T-helper 2 cell (primary cell): ENCODE results near the gene ZNF569.
A peak's percentile ranks its signal among the peaks of the same experiment; 100 is the strongest.
"Not testable (repeated sequence)": the region's sequence is repeated elsewhere in the genome, so short reads cannot be mapped to it uniquely, and the experiment has no call there.

Experiments
- DNase-seq, 5 experiments: peaks; one replicate each; pipeline versions ENCODE4 v3.0.0 to v3.0.0-alpha.2; 2012 to 2022

The ZNF569 gene

DNA sequence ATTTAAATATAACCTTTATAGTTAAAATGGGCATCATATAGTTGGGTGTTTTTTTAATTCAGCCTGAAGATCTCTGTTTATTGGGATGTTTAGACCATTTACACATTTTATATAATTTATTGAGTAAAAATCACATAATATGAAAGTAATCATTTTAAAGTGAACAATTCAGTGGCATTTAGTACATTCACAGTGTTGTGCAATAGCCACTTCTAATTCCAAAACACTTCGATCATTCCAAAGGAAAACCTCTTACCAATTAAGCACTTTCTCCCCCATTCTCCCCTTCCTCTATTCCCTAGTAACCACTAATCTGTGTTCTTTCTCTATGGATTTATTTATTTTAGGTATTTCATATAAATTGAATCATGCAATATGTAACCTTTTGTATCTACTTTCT is 66.2 kb downstream of the ZNF569 start:
- DNase-seq = no peak

DNA sequence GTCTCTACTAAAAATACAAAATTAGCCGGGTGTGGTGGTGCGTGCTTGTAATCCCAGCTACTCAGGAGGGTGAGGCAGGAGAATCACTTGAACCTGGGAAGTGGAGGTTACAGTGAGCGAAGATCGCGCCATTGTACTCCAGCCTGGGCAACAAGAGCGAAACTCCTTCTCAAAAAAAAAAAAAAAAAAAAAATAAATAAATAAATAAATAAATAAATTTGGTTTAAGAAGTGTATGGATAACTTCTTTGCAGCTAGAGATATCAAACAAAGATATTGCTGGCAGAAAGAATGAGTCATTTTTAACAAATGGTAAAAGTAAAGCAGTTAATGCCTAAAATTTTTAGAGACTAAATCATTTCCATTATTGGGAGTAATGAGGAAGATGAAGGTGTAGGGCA is 75.8 kb downstream of the ZNF569 start:
- DNase-seq = not testable (repeated sequence)

DNA sequence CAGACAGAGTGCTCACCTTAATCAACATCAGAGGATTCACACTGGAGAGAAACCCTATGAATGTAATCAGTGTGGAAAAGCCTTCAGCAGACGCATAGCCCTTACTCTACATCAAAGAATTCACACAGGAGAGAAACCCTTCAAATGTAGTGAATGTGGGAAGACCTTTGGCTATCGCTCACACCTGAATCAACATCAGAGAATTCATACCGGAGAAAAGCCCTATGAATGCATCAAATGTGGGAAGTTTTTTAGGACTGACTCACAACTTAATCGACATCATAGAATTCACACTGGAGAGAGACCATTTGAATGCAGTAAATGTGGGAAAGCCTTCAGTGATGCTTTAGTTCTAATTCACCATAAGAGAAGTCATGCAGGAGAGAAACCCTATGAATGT is 78.0 kb downstream of the ZNF569 start:
- no peak for DNase-seq

DNA sequence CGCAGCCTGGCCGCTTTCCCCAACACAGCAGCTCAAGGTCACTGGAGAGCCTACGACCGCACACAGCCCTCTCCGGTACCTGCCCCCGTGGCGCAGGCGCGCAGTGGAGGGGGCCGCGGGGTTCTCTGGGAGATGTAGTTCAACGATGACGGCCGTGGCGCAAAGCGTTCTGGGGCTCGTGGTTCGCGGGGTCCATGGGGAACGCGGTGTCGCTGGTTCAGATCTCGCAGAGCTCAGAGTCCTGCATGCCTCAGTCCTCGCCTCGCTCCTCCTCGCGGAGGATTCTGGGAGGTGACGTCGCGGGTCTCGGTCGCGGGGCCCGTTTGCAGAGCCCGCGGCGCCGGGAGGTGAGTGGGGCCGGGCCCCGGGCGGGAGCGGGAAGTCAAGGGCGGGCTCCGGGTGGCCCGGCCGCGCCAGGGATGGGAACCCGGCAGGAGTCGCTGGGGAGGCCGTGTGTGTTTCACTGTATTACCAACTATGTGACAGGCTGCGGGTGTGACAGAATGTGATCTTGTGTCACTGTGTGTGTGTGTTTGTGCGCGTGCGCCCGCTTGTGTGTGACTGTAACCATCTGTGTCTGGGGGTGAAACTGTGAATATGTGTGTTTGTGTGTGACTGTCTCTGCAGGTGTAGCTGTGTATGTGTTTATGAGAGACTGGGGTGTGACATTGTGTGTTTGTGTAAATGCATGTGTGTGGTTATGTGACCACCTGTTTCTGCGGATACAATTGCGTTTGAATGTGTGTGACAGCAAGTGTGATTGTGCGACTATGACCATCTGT is 96.2 kb downstream of the ZNF569 start, which contains the start of gene ZNF527:
Gene ZNF527, plus strand, starts transcription at position 220 of the 782 bp plus-strand sequence. CDS start 3,100 bp downstream, outside the sequence.
- peak; percentile 94 to 99 (median 95) for DNase-seq

DNA sequence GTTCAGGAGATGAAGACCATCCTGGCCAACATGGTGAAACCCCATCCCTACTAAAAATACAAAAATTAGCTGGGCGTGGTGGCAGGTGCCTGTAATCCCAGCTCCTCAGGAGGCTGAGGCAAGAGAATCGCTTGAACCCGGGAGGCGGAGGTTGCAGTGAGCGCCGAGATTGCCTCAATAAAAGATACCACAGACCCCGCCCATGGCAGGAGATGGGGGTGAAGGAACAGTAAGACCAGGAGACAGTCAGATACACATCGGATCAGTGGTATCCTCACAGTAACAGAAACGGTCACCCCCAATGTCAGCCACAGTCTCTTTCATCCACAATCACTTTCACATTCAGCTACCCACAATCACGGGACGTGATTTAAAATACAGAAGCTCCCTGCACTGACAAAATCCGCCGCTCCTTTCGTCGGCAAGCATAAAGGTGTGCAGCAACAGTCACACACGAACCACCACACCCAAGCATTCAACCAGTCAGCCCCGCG is 96.8 kb downstream of the ZNF569 start:
- DNase-seq = peak in 2 of 5 experiments; percentile 9 to 87

DNA sequence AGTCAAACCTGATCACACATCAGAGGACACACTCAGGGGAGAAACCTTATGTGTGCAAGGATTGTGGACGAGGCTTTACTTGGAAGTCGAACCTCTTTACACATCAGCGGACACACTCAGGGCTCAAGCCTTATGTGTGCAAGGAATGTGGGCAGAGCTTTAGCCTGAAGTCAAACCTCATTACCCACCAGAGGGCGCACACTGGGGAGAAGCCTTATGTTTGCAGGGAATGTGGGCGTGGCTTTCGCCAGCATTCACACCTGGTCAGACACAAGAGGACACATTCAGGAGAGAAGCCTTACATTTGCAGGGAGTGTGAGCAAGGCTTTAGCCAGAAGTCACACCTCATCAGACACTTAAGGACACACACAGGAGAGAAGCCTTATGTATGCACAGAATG is 104.5 kb downstream of the ZNF569 start:
- no peak for DNase-seq

DNA sequence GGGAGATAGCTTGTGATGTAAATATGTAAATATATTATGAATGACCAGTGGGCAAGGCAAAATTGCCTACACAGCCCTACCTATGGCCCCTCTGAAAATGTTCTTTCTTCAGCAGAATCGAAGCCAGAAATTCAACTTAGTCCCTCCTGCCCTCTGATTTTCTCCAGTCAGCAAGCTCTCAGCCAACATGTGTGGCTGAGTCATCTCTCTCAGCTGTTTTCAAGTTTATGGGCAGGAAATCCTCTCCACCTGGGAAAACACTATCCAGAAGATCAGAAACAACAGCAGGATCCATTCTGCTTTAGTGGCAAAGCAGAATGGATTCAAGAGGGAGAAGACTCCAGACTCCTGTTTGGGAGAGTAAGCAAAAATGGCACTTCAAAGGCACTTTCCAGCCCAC is 105.2 kb downstream of the ZNF569 start:
- no peak for DNase-seq
